K562 (cell line): ENCODE data around the gene RBM45. TPM values are rescaled to one million over a fixed set of nuclear protein-coding genes. Genes with fewer than 3 reads are reported as not detected.
A peak's percentile ranks its signal among the peaks of the same experiment; 100 is the strongest.

Experiments used
- FOXP4 ChIP-seq: sonication (generic); formaldehyde crosslinking; IDR thresholded peaks from 2 replicates; pipeline ENCODE4 v1.8.0; 2022; ENCODE audit warnings: mild to moderate bottlenecking, missing genetic modification reagents, borderline replicate concordance
- GABPA ChIP-seq: fragments of 200-800 bp; sonication (Bioruptor generic); conservative IDR thresholded peaks from 2 replicates; pipeline ENCODE4 v1.6.1; 2016; ENCODE audit warnings: low read depth, missing genetic modification characterization, missing compliant biosample characterization
- GABPB1 ChIP-seq: sonication (generic); formaldehyde crosslinking; IDR thresholded peaks from 2 replicates; pipeline ENCODE4 v1.8.0; 2022; ENCODE audit warnings: mild to moderate bottlenecking, missing genetic modification reagents
- HDAC8 ChIP-seq: fragments of 450-650 bp; IDR thresholded peaks from 2 replicates; pipeline ENCODE4 v1.6.1; 2016; ENCODE audit warnings: mild to moderate bottlenecking, missing genetic modification characterization, moderate library complexity, missing compliant biosample characterization
- KLF6 ChIP-seq: fragments of 250-450 bp; sonication (Bioruptor Pico); IDR thresholded peaks from 2 replicates; pipeline ENCODE4 v1.4.0; 2020; ENCODE audit warnings: mild to moderate bottlenecking, moderate library complexity, borderline replicate concordance
- MCM5 ChIP-seq: fragments of 450-650 bp; IDR thresholded peaks from 2 replicates; pipeline ENCODE4 v1.6.1; 2016; ENCODE audit warnings: low read depth
- NFE2L1 ChIP-seq: fragments of 450-650 bp; IDR thresholded peaks from 2 replicates; pipeline ENCODE4 v1.6.1; 2016; ENCODE audit warnings: missing genetic modification characterization, low read depth, mild to moderate bottlenecking, missing compliant biosample characterization, moderate library complexity, borderline replicate concordance
- PCBP2 ChIP-seq: fragments of 200-400 bp; formaldehyde crosslinking; IDR thresholded peaks from 2 replicates; pipeline ENCODE4 v1.6.1; 2018; ENCODE audit warnings: low read length, low read depth, mild to moderate bottlenecking, moderate library complexity; ENCODE audit not compliant: poor library complexity, severe bottlenecking
- PTRF ChIP-seq: fragments of 450-650 bp; IDR thresholded peaks from 2 replicates; pipeline ENCODE4 v1.6.1; 2016; ENCODE audit warnings: mild to moderate bottlenecking, missing genetic modification characterization, missing compliant biosample characterization
- RBFOX2 ChIP-seq: fragments of 200-400 bp; formaldehyde crosslinking; IDR thresholded peaks from 2 replicates; pipeline ENCODE4 v1.6.1; 2017; ENCODE audit warnings: low read depth, mild to moderate bottlenecking, low read length, moderate library complexity
- SAFB ChIP-seq: fragments of 200-400 bp; formaldehyde crosslinking; IDR thresholded peaks from 2 replicates; pipeline ENCODE4 v1.6.1; 2017; ENCODE audit warnings: low read depth, low read length, borderline replicate concordance
- SIRT6 ChIP-seq: IDR thresholded peaks from one replicate; pipeline ENCODE4 v1.6.1; 2012; ENCODE audit warnings: low read depth, mild to moderate bottlenecking, control low read depth, inconsistent platforms, low read length, moderate library complexity
- TRIM28 ChIP-seq: fragments of 450-650 bp; IDR thresholded peaks from 2 replicates; pipeline ENCODE4 v1.6.1; 2017
- ZFP1 ChIP-seq: fragments of 450-650 bp; formaldehyde crosslinking; IDR thresholded peaks from 2 replicates; pipeline ENCODE4 v1.4.0; 2020; ENCODE audit warnings: mild to moderate bottlenecking, mixed read lengths
- ZNF175 ChIP-seq: fragments of 200-800 bp; sonication (Bioruptor generic); IDR thresholded peaks from 2 replicates; pipeline ENCODE4 v1.6.1; 2016; ENCODE audit warnings: low read depth, mild to moderate bottlenecking, missing genetic modification characterization, missing compliant biosample characterization
- polyA plus RNA-seq, 8 experiments: library from polyadenylated mRNA; depleted of rRNA in 4 of 8; stranded (reverse) in 5 of 8; unstranded in 3 of 8; fragments of >200 nt; fragmentation: Nextera tagmentation in 2 of 8; fragmentation: Illumina TruSeq in 1 of 8; extraction: Ambion mirVana in 2 of 8; extraction: Trizol in 1 of 8; gene quantifications; 2 replicates each; pipeline versions ENCODE4 v1.2.1 to v1.2.3, GENCODE V29; 2011 to 2014; ENCODE audit warnings: inconsistent platforms in 1 of 8, missing spikeins in 1 of 8
- total RNA-seq, 7 experiments: library from RNA; depleted of rRNA in 6 of 7; stranded (reverse); fragments of >200 nt in 6 of 7; fragmentation: Illumina TruSeq in 2 of 7; extraction: Trizol in 2 of 7; gene quantifications; 2 replicates each; pipeline versions ENCODE4 v1.2.1 to v1.2.3, GENCODE V29; 2011 to 2021; ENCODE audit warnings: low replicate concordance in 1 of 7
- TF ChIP-seq, protein P1 (sequence below): sonication (generic); formaldehyde crosslinking; IDR thresholded peaks from 2 replicates; pipeline ENCODE4 v1.4.0; 2020; ENCODE audit warnings: mild to moderate bottlenecking, missing genetic modification reagents
- TF ChIP-seq, protein P2 (sequence below): fragments of 450-650 bp; IDR thresholded peaks from 2 replicates; pipeline ENCODE4 v1.6.1; 2014; ENCODE audit warnings: low read depth, mild to moderate bottlenecking, moderate library complexity, borderline replicate concordance
- TF ChIP-seq, protein P3 (sequence below), 2 experiments: fragments of 250-450 bp in 1 of 2; fragments of 450-650 bp in 1 of 2; sonication (Bioruptor Pico) in 1 of 2; IDR thresholded peaks; 2 replicates each; pipeline versions ENCODE4 v1.6.1 to v1.8.0; 2016 to 2021; ENCODE audit warnings: mild to moderate bottlenecking in 2 of 2, moderate library complexity in 2 of 2, missing compliant biosample characterization in 1 of 2, missing genetic modification characterization in 1 of 2

The RBM45 gene
- total and polyA plus RNA-seq, 9 of the 15 experiments (the other 6 are each of a cell fraction or from before 2014, with no cell fraction given): 6.7 to 22.0 (median 15.0) TPM

GRCh38 chr2:178072383-178073301 is 39.6 kb upstream of the RBM45 start, which contains the start of gene PDE11A (continued):
- TF ChIP-seq, protein P1, sequence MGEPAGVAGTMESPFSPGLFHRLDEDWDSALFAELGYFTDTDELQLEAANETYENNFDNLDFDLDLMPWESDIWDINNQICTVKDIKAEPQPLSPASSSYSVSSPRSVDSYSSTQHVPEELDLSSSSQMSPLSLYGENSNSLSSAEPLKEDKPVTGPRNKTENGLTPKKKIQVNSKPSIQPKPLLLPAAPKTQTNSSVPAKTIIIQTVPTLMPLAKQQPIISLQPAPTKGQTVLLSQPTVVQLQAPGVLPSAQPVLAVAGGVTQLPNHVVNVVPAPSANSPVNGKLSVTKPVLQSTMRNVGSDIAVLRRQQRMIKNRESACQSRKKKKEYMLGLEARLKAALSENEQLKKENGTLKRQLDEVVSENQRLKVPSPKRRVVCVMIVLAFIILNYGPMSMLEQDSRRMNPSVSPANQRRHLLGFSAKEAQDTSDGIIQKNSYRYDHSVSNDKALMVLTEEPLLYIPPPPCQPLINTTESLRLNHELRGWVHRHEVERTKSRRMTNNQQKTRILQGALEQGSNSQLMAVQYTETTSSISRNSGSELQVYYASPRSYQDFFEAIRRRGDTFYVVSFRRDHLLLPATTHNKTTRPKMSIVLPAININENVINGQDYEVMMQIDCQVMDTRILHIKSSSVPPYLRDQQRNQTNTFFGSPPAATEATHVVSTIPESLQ (CRISPR knock-in tag): no peak
- TF ChIP-seq PCBP2 (no peak), KLF6 (CRISPR knock-in tag) (no peak), MCM5 (no peak), NFE2L1 (tag) (no peak), GABPA (tag) (peak; percentile 81), ZNF175 (CRISPR knock-in tag) (peak; percentile 70), GABPB1 (CRISPR knock-in tag) (peak; percentile 86), FOXP4 (0 out of 2 replicates have a peak, but pooled peaks have one; percentile 38), SAFB (no peak), TRIM28 (peak; percentile 94), RBFOX2 (peak; percentile 96), ZFP1 (CRISPR knock-in tag) (no peak; the same call in 1 of the 2 replicates), HDAC8 (tag) (no peak), SIRT6 (no peak), PTRF (tag) (no peak)
- TF ChIP-seq, protein P2, sequence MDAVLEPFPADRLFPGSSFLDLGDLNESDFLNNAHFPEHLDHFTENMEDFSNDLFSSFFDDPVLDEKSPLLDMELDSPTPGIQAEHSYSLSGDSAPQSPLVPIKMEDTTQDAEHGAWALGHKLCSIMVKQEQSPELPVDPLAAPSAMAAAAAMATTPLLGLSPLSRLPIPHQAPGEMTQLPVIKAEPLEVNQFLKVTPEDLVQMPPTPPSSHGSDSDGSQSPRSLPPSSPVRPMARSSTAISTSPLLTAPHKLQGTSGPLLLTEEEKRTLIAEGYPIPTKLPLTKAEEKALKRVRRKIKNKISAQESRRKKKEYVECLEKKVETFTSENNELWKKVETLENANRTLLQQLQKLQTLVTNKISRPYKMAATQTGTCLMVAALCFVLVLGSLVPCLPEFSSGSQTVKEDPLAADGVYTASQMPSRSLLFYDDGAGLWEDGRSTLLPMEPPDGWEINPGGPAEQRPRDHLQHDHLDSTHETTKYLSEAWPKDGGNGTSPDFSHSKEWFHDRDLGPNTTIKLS: no peak
- TF ChIP-seq, protein P3, sequence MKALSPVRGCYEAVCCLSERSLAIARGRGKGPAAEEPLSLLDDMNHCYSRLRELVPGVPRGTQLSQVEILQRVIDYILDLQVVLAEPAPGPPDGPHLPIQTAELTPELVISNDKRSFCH (CRISPR knock-in tag; IDR thresholded peaks at IDR 0.05): no peak
- TF ChIP-seq, protein P3 (tag; IDR thresholded peaks at IDR 0.05): 0 out of 2 replicates have a peak, but pooled peaks have one; percentile 2
